Neural cell (in vitro differentiated cells): Measurements from ENCODE around the gene ATRAID.

Experiments
- CTCF ChIP-seq: fragments of 450-650 bp; IDR thresholded peaks from 2 replicates; pipeline ENCODE4 v1.5.1; 2014; ENCODE audit warnings: antibody characterized with exemption, mild to moderate bottlenecking, moderate library complexity; ENCODE audit not compliant: poor library complexity, severe bottlenecking
- EP300 ChIP-seq: fragments of 450-650 bp; conservative IDR thresholded peaks from 2 replicates; pipeline ENCODE4 v1.6.1; 2014; ENCODE audit warnings: antibody characterized with exemption, mild to moderate bottlenecking, moderate library complexity; ENCODE audit not compliant: poor library complexity, severe bottlenecking
- EZH2 ChIP-seq: fragments of 200-600, 300-800 bp; shearing (Covaris generic), sonication (generic); IDR thresholded peaks from 2 replicates; pipeline ENCODE4 v1.6.1; 2014; ENCODE audit warnings: antibody characterized with exemption, low read length, borderline replicate concordance, mild to moderate bottlenecking; ENCODE audit not compliant: insufficient read depth, poor library complexity, severe bottlenecking
- POLR2AphosphoS5 ChIP-seq: IDR thresholded peaks from 2 replicates; pipeline ENCODE4 v1.6.1; 2012
- REST ChIP-seq: IDR thresholded peaks from 2 replicates; pipeline ENCODE4 v1.6.1; 2012; ENCODE audit warnings: borderline replicate concordance
- SMC3 ChIP-seq: fragments of 450-650 bp; conservative IDR thresholded peaks from 2 replicates; pipeline ENCODE4 v1.6.1; 2014; ENCODE audit warnings: antibody characterized with exemption, mild to moderate bottlenecking, moderate library complexity; ENCODE audit not compliant: poor library complexity
- TAF1 ChIP-seq: IDR thresholded peaks from 2 replicates; pipeline ENCODE4 v1.6.1; 2012; ENCODE audit warnings: low read depth

- TF ChIP-seq CTCF = peak; percentile 73
- no peak for TF ChIP-seq TAF1
- TF ChIP-seq POLR2AphosphoS5 = no peak
- TF ChIP-seq EZH2 = no peak
- TF ChIP-seq REST = no peak
- peak; percentile 76 for TF ChIP-seq SMC3
- TF ChIP-seq EP300 = no peak
Measured at GRCh38 chr2:27191070-27191829, 20.6 kb upstream of the ATRAID start.
